ENCODE measurements around the gene SPHK2. TPM values are rescaled to one million over a fixed set of nuclear protein-coding genes. Genes with fewer than 3 reads are reported as not detected.

The SPHK2 gene
- total RNA-seq, 1 donor: 10.9 TPM

DNA sequence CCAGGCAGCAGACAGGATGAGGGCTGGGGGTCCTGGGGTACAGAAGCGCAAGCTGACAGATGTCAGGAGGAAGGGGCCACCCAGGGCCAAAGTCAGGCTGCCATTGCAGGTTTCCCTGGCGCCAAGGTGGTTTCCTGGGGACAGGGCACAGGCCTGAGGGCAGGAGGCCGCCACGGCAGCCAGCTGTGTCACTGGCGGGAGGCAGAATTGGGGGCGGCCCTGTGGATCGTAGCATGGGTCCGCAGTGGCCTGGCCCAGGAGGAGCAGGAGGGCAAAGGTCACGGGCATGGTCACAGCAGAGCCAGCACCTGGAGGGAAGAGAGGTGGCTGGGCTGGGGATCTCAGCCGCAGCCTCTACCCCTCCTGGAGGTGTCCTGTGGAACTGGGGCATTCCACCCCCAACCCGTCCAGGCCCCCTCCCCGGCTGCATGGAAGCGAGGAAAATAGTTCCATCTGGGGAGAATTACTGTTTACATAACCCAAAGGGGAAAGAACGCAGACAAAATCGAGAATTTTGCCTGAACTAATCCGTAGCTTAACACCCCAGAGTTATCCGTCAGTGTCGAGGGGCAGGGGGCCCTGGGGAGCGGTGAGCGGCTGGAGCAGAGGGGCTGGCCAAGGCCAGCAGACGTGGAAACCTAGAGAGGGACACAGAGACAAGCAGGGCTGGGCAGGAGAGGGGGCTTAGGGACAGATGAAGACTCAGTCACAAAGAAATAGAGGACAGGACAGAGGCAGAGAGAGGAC, 51.6 kb downstream of the SPHK2 start:
- DNase-seq (ENCODE audit: low read depth): no peak
- TF ChIP-seq, protein P1, sequence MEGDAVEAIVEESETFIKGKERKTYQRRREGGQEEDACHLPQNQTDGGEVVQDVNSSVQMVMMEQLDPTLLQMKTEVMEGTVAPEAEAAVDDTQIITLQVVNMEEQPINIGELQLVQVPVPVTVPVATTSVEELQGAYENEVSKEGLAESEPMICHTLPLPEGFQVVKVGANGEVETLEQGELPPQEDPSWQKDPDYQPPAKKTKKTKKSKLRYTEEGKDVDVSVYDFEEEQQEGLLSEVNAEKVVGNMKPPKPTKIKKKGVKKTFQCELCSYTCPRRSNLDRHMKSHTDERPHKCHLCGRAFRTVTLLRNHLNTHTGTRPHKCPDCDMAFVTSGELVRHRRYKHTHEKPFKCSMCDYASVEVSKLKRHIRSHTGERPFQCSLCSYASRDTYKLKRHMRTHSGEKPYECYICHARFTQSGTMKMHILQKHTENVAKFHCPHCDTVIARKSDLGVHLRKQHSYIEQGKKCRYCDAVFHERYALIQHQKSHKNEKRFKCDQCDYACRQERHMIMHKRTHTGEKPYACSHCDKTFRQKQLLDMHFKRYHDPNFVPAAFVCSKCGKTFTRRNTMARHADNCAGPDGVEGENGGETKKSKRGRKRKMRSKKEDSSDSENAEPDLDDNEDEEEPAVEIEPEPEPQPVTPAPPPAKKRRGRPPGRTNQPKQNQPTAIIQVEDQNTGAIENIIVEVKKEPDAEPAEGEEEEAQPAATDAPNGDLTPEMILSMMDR (IDR thresholded peaks at IDR 0.05; ENCODE audit: insufficient read depth, low read length): no peak
- no peak overlapping the region for H3K4me3 ChIP-seq (ENCODE audit: low read depth, low read length)

DNA sequence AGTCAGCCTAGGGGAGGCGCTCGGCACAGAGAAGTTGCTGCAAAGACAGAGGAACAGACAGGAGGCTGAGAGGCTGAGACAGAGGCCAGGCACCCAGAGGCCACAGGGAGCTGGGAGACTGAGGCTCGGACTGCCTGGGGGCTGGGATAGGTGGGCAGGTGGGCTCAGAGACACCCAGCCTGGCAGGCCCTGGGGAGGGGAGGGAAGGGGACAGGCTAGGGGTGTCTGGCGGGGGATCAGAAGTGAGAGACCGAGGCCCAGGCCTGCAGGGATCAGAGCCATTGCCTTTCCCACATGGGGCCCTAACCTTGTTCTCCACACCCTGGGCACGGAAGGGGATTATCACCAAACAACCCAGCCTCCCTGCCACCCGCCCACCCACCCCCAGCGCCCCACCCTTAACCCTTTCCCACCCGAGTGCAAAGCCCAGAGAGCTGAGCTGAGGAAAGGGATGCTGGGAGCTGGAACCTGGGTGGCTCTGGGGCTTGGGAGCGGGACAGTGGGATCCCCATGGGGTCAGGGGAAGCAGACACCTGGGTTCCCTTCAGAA, 52.2 kb downstream of the SPHK2 start:
- TF ChIP-seq, protein P1 (IDR thresholded peaks at IDR 0.05; ENCODE audit: insufficient read depth, low read length): no peak
- H3K4me3 ChIP-seq (ENCODE audit: low read depth, low read length): no peak overlapping the region
- no peak for DNase-seq (ENCODE audit: low read depth)

DNA sequence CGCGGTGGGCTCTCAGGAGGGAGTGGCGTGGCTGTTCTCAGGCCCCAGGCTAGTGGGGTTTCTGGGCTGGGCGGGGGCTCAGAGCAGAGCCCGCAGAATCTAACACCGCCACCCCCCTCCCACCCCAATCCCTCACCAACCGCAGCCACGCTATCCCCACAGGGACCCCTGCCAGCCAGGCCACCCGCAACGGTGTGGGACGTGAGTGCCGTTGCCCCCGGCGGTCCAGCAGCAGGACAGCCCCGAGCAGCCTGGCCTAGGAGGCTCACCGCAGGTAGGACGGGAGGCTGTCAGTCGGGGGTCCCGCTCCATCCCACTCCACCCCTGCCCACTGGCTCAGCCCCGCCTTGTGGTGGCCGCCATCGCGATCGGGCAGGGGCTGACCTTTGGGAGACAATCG, 53.7 kb downstream of the SPHK2 start, which contains the start of gene NTN5:
TSS of gene NTN5 (minus strand) at position 24 of the 400 bp plus-strand sequence. CDS start 2,031 bp downstream, outside the sequence.
- H3K4me3 ChIP-seq (ENCODE audit: low read depth, low read length): no peak within 1 kb of the TSS
- DNase-seq (ENCODE audit: low read depth): no peak
- TF ChIP-seq, protein P1 (IDR thresholded peaks at IDR 0.05; ENCODE audit: insufficient read depth, low read length): no peak

DNA sequence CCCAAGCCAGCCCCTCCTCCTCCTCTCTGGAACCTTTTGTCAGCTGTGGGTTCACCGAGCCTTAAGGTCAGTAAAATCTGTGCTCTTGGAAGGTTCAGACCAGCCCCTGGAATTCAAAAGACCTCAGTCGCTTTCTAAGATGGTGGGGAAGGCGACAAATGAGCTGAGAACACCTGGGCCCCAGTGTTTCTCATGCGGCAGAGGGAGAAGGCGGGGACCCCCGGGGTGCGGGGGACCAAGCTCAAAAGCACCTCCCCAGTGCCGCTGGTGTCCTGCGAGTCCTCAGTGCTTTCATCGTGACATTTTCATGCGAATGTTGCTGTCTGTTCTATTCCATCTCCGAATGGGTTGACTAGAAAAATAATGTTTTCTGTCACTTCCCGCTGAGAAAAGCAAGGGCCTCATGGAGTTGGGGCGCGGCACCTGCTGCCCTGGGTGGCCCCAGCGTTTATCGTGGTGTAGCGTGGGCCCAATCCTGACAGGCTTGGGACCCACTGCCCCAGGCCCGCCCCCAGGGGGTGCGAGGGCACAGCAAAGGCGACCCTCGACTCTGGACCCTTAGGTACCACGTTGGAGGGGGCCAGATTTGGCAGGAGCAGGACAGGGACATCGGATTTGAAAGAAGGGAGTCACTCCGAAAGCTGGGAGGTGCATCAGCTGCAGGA, 54.3 kb downstream of the SPHK2 start:
- no peak for DNase-seq (ENCODE audit: low read depth)
- TF ChIP-seq, protein P1 (IDR thresholded peaks at IDR 0.05; ENCODE audit: insufficient read depth, low read length): no peak
- H3K4me3 ChIP-seq (ENCODE audit: low read depth, low read length): no peak overlapping the region

DNA sequence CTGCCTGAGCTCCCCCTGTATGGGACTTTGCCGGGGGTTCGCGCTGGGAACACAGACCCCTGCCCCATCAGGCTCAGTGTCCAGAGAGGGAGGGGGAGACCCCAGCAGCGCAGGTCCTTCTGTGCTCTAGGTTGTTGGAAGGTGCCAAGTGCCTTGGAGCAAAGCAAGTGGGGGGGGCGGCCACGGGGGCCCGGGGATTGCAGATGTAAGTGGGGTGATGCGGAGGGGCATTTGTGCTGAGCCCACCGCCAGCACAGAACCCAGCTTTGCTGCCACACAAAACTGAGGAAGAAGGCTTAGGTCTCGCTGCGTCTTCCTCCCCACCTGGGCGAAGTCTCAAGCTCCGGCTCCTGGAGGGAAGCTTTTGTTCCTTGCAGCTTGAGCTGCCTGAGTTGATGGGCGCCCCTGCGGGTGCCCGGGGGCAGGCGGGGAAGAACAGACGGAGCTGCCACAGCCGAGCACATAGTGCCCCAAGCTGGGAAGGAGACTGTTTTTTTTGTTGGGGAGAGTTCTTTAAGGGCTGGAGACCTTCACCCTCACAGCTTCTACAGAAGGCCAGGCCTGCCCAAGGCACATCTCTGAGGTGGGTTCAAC, 55.0 kb downstream of the SPHK2 start:
- H3K4me3 ChIP-seq (ENCODE audit: low read depth, low read length): no peak overlapping the region

More for the DNA sequence above, 55.0 kb downstream of the SPHK2 start:
- no peak for DNase-seq (ENCODE audit: low read depth)
- TF ChIP-seq, protein P1 (IDR thresholded peaks at IDR 0.05; ENCODE audit: insufficient read depth, low read length): no peak

All from fibroblast of the aortic adventitia (primary cell).